ENCODE data around the gene MTAP. TPM values are rescaled to one million over a fixed set of nuclear protein-coding genes. Genes with fewer than 3 reads are reported as not detected.

MTAP gene
- total RNA-seq, 1 experiment from 2014 or later = 102 TPM

DNA sequence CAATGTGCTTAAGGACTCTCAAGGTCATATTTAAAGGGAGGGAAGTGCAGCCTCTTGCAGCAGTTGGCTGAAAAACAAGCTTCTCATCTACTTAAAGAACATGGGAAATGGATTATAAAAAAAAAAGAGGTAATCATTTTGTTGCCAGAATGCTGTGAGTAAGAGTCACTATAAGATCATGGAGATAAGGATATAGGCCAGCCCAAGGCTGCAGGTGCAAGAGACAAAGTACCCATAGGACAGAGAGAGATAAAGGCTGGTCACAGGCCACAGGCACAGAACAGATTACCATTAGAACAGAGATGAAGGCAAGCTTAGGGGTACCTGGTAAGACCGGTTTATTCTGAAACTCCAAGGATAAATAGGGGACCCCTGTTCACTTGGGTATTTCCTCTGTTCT is 121.3 kb downstream of the MTAP start:
- H3K79me1 ChIP-seq (ENCODE audit: insufficient read depth, low read depth, low read length, poor library complexity, severe bottlenecking) = no peaks in the 10 kb centered on the region
- no CpG with 5 or more reads among the region's 1 CpG for WGBS (ENCODE audit: extremely low coverage, insufficient read length, low lambda C conversion rate)
- no peaks in the 10 kb centered on the region; a peak in 1 of 7 replicates for H3K36me3 Mint-ChIP-seq (ENCODE audit: insufficient read depth in 1 of 3, low read depth in 3 of 3)

More for the DNA sequence above, 121.3 kb downstream of the MTAP start:
- H2BK5ac ChIP-seq (ENCODE audit: insufficient read length, low read length) = no peak overlapping the region
- Mint-ChIP-seq H3K4me1 (peaks cover 0 to 3% of the 10 kb centered on the region in 2 experiments; a peak in 2 of 4 replicates), H3K9me3 (no peaks in the 10 kb centered on the region), H3K27me3 (ENCODE audit: low read depth) (no peaks in the 10 kb centered on the region; the same call in none of the 2 replicates), H3K4me3 (no peak overlapping the region), H3K27ac (no peak overlapping the region)
- H3K23me2 ChIP-seq (ENCODE audit: insufficient read length, low read depth, low read length, poor library complexity, severe bottlenecking) = no peaks in the 10 kb centered on the region
- no peak overlapping the region for H2BK12ac ChIP-seq (ENCODE audit: insufficient read length, low read depth, low read length)
- no peak overlapping the region for H3K9ac ChIP-seq (ENCODE audit: extremely low read depth, insufficient read length, low read length)
- DNase-seq = no peak
- no peak overlapping the region for H3K56ac ChIP-seq (ENCODE audit: insufficient read length, low read depth, low read length)
- no peaks in the 10 kb centered on the region for H3K79me2 ChIP-seq (ENCODE audit: insufficient read depth, low read length)
- H3K18ac ChIP-seq (ENCODE audit: insufficient read length, low read depth, low read length) = no peak overlapping the region
- no peak overlapping the region for H4K8ac ChIP-seq (replicated peaks; ENCODE audit: insufficient read length, low read depth, low read length)
- H3K4me1 ChIP-seq (ENCODE audit: insufficient read depth, low read length) = no peaks in the 10 kb centered on the region; the same call in 1 of the 2 replicates
- H2BK15ac ChIP-seq (ENCODE audit: low read depth, low read length) = no peak overlapping the region
- TF ChIP-seq, protein P1, sequence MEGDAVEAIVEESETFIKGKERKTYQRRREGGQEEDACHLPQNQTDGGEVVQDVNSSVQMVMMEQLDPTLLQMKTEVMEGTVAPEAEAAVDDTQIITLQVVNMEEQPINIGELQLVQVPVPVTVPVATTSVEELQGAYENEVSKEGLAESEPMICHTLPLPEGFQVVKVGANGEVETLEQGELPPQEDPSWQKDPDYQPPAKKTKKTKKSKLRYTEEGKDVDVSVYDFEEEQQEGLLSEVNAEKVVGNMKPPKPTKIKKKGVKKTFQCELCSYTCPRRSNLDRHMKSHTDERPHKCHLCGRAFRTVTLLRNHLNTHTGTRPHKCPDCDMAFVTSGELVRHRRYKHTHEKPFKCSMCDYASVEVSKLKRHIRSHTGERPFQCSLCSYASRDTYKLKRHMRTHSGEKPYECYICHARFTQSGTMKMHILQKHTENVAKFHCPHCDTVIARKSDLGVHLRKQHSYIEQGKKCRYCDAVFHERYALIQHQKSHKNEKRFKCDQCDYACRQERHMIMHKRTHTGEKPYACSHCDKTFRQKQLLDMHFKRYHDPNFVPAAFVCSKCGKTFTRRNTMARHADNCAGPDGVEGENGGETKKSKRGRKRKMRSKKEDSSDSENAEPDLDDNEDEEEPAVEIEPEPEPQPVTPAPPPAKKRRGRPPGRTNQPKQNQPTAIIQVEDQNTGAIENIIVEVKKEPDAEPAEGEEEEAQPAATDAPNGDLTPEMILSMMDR (conservative IDR thresholded peaks at IDR 0.05) = no peak
- no peak overlapping the region for H3K27ac ChIP-seq (ENCODE audit: insufficient read length, low read depth, low read length)
- no peak overlapping the region for H2BK20ac ChIP-seq (ENCODE audit: low read depth, low read length, poor library complexity, severe bottlenecking)
- no peak overlapping the region for H3K14ac ChIP-seq (ENCODE audit: insufficient read depth, low read length)
- no peak overlapping the region for H3T11ph ChIP-seq (ENCODE audit: low read length)
- H3K27me3 ChIP-seq (ENCODE audit: insufficient read depth, low read length) = no peaks in the 10 kb centered on the region
- no peak overlapping the region for H2AK5ac ChIP-seq (ENCODE audit: insufficient read length, low read length)
- H4K20me1 ChIP-seq (ENCODE audit: control insufficient read depth, insufficient read depth, insufficient read length) = no peaks in the 10 kb centered on the region
- H3K9me3 ChIP-seq (ENCODE audit: control insufficient read depth, low read depth, low read length) = no peaks in the 10 kb centered on the region
- no peak overlapping the region for H2AFZ ChIP-seq (ENCODE audit: low read length)
- H4K91ac ChIP-seq (ENCODE audit: insufficient read length, low read depth, low read length) = no peak overlapping the region
- H4K5ac ChIP-seq (ENCODE audit: insufficient read length, low read depth, low read length) = no peak overlapping the region
- no peak overlapping the region for H3K23ac ChIP-seq (ENCODE audit: insufficient read length, low read depth, low read length)
- no peak overlapping the region for H3K4ac ChIP-seq (ENCODE audit: low read depth, low read length)
- H2BK120ac ChIP-seq (ENCODE audit: low read depth, low read length, poor library complexity, severe bottlenecking) = no peak overlapping the region
- H3K4me2 ChIP-seq (ENCODE audit: insufficient read depth, insufficient read length, low read length) = no peak overlapping the region

Measured in H9 (cell line).